IMR-90 (cell line): ENCODE results near the gene VPS8. TPM values are rescaled to one million over a fixed set of nuclear protein-coding genes. Genes with fewer than 3 reads are reported as not detected.

ENCODE experiments used
- ATAC-seq: fragments of 200-7000 bp; cut with Tn5 transposase; 2 replicates; pipeline ENCODE4 v1.9.1; 2020; ENCODE audit warnings: low read depth, mild to moderate bottlenecking, moderate library complexity
- BruUV-seq: library from RNA; stranded (reverse); fragments of 400-500 nt; replicated peaks from 2 replicates; lab custom pipeline; 2021; lab: Mats Ljungman, UMichigan
- CTCF ChIA-PET: fragments of 300-600 bp; formaldehyde crosslinking; extraction: SDS; loops from one replicate; lab custom pipeline; 2021; ENCODE audit warnings: antibody characterized with exemption; lab: Yijun Ruan, JAX
- POLR2A ChIA-PET: fragments of 300-600 bp; sonication (Branson Sonifier 250); formaldehyde crosslinking; loops from one replicate; lab custom pipeline; 2022; ENCODE audit warnings: antibody characterized with exemption; ENCODE audit not compliant: unreplicated experiment; lab: Charles Lee
- DNase-seq: peaks from one replicate; pipeline ENCODE4 v3.0.0; 2013
- H2AFZ ChIP-seq: replicated peaks from 2 replicates; pipeline ENCODE3; 2013; ENCODE audit warnings: low read length, mild to moderate bottlenecking; ENCODE audit not compliant: poor library complexity
- H2AK5ac ChIP-seq: 2 replicates; pipeline ENCODE4 v1.6.1; 2013; ENCODE audit warnings: low read depth, low read length, inconsistent platforms
- H2AK9ac ChIP-seq: replicated peaks from 2 replicates; pipeline ENCODE3; 2013; ENCODE audit warnings: mild to moderate bottlenecking, low read depth, low read length, moderate library complexity; ENCODE audit not compliant: poor library complexity
- H2BK120ac ChIP-seq: 2 replicates; pipeline ENCODE4 v1.6.1; 2013; ENCODE audit warnings: low read depth, low read length, inconsistent platforms
- H2BK15ac ChIP-seq: 3 replicates; pipeline ENCODE4 v1.6.1; 2013; ENCODE audit warnings: low read depth, low read length, inconsistent platforms
- H2BK20ac ChIP-seq: 2 replicates; pipeline ENCODE4 v1.6.1; 2013; ENCODE audit warnings: low read depth, mild to moderate bottlenecking, inconsistent platforms, low read length, moderate library complexity
- H2BK5ac ChIP-seq: 2 replicates; pipeline ENCODE4 v1.6.1; 2013; ENCODE audit warnings: mild to moderate bottlenecking, low read depth, low read length, inconsistent platforms; ENCODE audit not compliant: poor library complexity, severe bottlenecking
- H3K14ac ChIP-seq: replicated peaks from 2 replicates; pipeline ENCODE4 v1.6.1; 2013; ENCODE audit warnings: low read depth, low read length, inconsistent platforms
- H3K18ac ChIP-seq: 2 replicates; pipeline ENCODE4 v1.6.1; 2013; ENCODE audit warnings: low read depth, low read length, control low read depth
- H3K23ac ChIP-seq: 2 replicates; pipeline ENCODE4 v1.6.1; 2013; ENCODE audit warnings: low read depth, low read length, inconsistent platforms
- H3K27ac ChIP-seq: 2 replicates; pipeline ENCODE4 v1.5.1; 2013; ENCODE audit warnings: mild to moderate bottlenecking, control low read depth, low read length; ENCODE audit not compliant: insufficient read depth
- H3K27me3 ChIP-seq: 2 replicates; pipeline ENCODE4 v1.6.1; 2013; ENCODE audit warnings: low read length; ENCODE audit not compliant: control insufficient read depth, insufficient read depth
- H3K36me3 ChIP-seq: 2 replicates; pipeline ENCODE4 v1.6.1; 2013; ENCODE audit warnings: low read length, mixed read lengths; ENCODE audit not compliant: control insufficient read depth, insufficient read depth
- H3K4ac ChIP-seq: 2 replicates; pipeline ENCODE4 v1.6.1; 2013; ENCODE audit warnings: low read depth, low read length, inconsistent platforms
- H3K4me1 ChIP-seq: 2 replicates; pipeline ENCODE4 v1.6.1; 2013; ENCODE audit warnings: low read length, mixed read lengths; ENCODE audit not compliant: control insufficient read depth, insufficient read depth
- H3K4me2 ChIP-seq: 2 replicates; pipeline ENCODE4 v1.6.1; 2013; ENCODE audit warnings: low read depth, mild to moderate bottlenecking, control low read depth, low read length, moderate library complexity
- H3K4me3 ChIP-seq: 2 replicates; pipeline ENCODE4 v1.5.1; 2013; ENCODE audit warnings: low read depth, mild to moderate bottlenecking, control low read depth, low read length, moderate library complexity; ENCODE audit not compliant: insufficient read depth
- H3K56ac ChIP-seq: 2 replicates; pipeline ENCODE4 v1.6.1; 2013; ENCODE audit warnings: low read length, inconsistent platforms; ENCODE audit not compliant: insufficient read depth; ENCODE audit errors: extremely low read depth
- H3K79me1 ChIP-seq, 2 experiments: 2 replicates each; pipeline ENCODE4 v1.6.1; 2013; ENCODE audit warnings: low read length in 2 of 2, inconsistent platforms in 1 of 2, low read depth in 1 of 2
- H3K9ac ChIP-seq: 2 replicates; pipeline ENCODE4 v1.6.1; 2013; ENCODE audit warnings: low read depth, low read length, control low read depth
- H3K9me1 ChIP-seq: 2 replicates; pipeline ENCODE4 v1.6.1; 2013; ENCODE audit warnings: low read length, inconsistent platforms; ENCODE audit not compliant: insufficient read depth
- H3K9me3 ChIP-seq: 2 replicates; pipeline ENCODE4 v1.6.1; 2013; ENCODE audit warnings: low read length; ENCODE audit not compliant: control insufficient read depth, insufficient read depth
- H4K20me1 ChIP-seq: 2 replicates; pipeline ENCODE4 v1.6.1; 2013; ENCODE audit warnings: low read length, inconsistent platforms; ENCODE audit not compliant: insufficient read depth
- H4K5ac ChIP-seq: 2 replicates; pipeline ENCODE4 v1.6.1; 2013; ENCODE audit warnings: mild to moderate bottlenecking, low read depth, low read length, control low read depth
- H4K8ac ChIP-seq, 2 experiments: 2 replicates each; pipeline ENCODE4 v1.6.1; 2013; ENCODE audit warnings: low read depth in 2 of 2, low read length in 2 of 2, control low read depth in 1 of 2, inconsistent platforms in 1 of 2
- H4K91ac ChIP-seq: 2 replicates; pipeline ENCODE4 v1.6.1; 2013; ENCODE audit warnings: low read depth, low read length, inconsistent platforms; ENCODE audit not compliant: insufficient read depth
- BHLHE40 ChIP-seq: fragments of 150-350 bp; IDR thresholded peaks from 2 replicates; pipeline ENCODE4 v1.6.1; 2016; ENCODE audit warnings: mild to moderate bottlenecking, low read depth, low read length
- CEBPB ChIP-seq: IDR thresholded peaks from 2 replicates; pipeline ENCODE4 v1.6.1; 2012; ENCODE audit warnings: low read depth, low read length, improper control_type of control experiment
- CHD1 ChIP-seq: IDR thresholded peaks from 2 replicates; pipeline ENCODE4 v1.6.1; 2012; ENCODE audit warnings: low read depth, low read length, improper control_type of control experiment
- ELK1 ChIP-seq: fragments of 150-350 bp; IDR thresholded peaks from 2 replicates; pipeline ENCODE4 v1.6.1; 2016; ENCODE audit warnings: low read depth, mild to moderate bottlenecking, low read length, moderate library complexity, borderline replicate concordance
- FOS ChIP-seq: fragments of 150-350 bp; IDR thresholded peaks from 2 replicates; pipeline ENCODE4 v1.6.1; 2016; ENCODE audit warnings: low read depth, low read length
- MAFK ChIP-seq: IDR thresholded peaks from 2 replicates; pipeline ENCODE4 v1.6.1; 2012; ENCODE audit warnings: low read depth, low read length, improper control_type of control experiment
- MXI1 ChIP-seq: IDR thresholded peaks from 2 replicates; pipeline ENCODE4 v1.6.1; 2012; ENCODE audit warnings: low read depth, mild to moderate bottlenecking, low read length, moderate library complexity, borderline replicate concordance
- NFE2L2 ChIP-seq: fragments of 150-350 bp; IDR thresholded peaks from 2 replicates; pipeline ENCODE4 v1.6.1; 2016; ENCODE audit warnings: low read depth, mild to moderate bottlenecking, low read length
- POLR2A ChIP-seq: IDR thresholded peaks from 2 replicates; pipeline ENCODE4 v1.6.1; 2012; ENCODE audit warnings: mild to moderate bottlenecking, low read depth, low read length
- RAD21 ChIP-seq: IDR thresholded peaks from 2 replicates; pipeline ENCODE4 v1.6.1; 2012; ENCODE audit warnings: low read length, improper control_type of control experiment
- RCOR1 ChIP-seq: IDR thresholded peaks from 2 replicates; pipeline ENCODE4 v1.6.1; 2012; ENCODE audit warnings: mild to moderate bottlenecking, low read length, improper control_type of control experiment; ENCODE audit not compliant: insufficient replicate concordance
- RFX5 ChIP-seq: IDR thresholded peaks from 2 replicates; pipeline ENCODE4 v1.8.0; 2012; ENCODE audit warnings: low read depth, mild to moderate bottlenecking, low read length, moderate library complexity
- SMC3 ChIP-seq: fragments of 150-350 bp; IDR thresholded peaks from 2 replicates; pipeline ENCODE4 v1.6.1; 2016; ENCODE audit warnings: low read depth, mild to moderate bottlenecking, antibody characterized with exemption, low read length, moderate library complexity
- USF2 ChIP-seq: fragments of 150-350 bp; IDR thresholded peaks from 2 replicates; pipeline ENCODE4 v1.6.1; 2017; ENCODE audit warnings: mild to moderate bottlenecking, antibody characterized with exemption, low read length, low read depth
- WGBS, 2 experiments: methylation state at CpG; one replicate each; pipeline versions ENCODE4 v1.1.5 to v1.1.7; 2013; ENCODE audit warnings: missing lambda C conversion rate in 2 of 2; ENCODE audit not compliant: insufficient read length in 1 of 2; ENCODE audit errors: extremely low coverage in 2 of 2; 5-methylcytosine and 5-hydroxymethylcytosine counted together
- dilution Hi-C: fragments of 300-500 bp; cut with HindIII; formaldehyde crosslinking; loops from one replicate; pipeline ENCODE4 v1.14.3; 2018; ENCODE audit warnings: low sequenced_read_pairs; ENCODE audit not compliant: unreplicated experiment
- in situ Hi-C: fragments of 300-500 bp; cut with MboI; formaldehyde crosslinking; loops from 3 replicates; pipeline ENCODE4 v1.14.3; 2019; ENCODE audit warnings: low sequenced_read_pairs, inconsistent platforms, mixed read lengths
- intact Hi-C: fragments of 100-400 bp; cut with micrococcal nuclease; formaldehyde crosslinking; loops from 2 replicates; pipeline ENCODE4 v1.10.0; 2022
- polyA plus RNA-seq, 3 experiments: library from polyadenylated mRNA; depleted of rRNA; stranded (reverse); fragments of >200 nt; gene quantifications; 2 replicates each; pipeline ENCODE4 v1.2.3, GENCODE V29; 2012; ENCODE audit warnings: low replicate concordance in 1 of 3
- total RNA-seq: library from RNA; depleted of rRNA; stranded (reverse); fragments of >200 nt; gene quantifications from 2 replicates; pipeline ENCODE4 v1.2.3, GENCODE V29; 2012

Gene VPS8
- total and polyA plus RNA-seq, 2 of the 4 experiments (the other 2 are of a cell fraction) = 14.0 to 56.1 TPM

GRCh38 chr3:184811663-184811998, 335 bp upstream of the VPS8 start:
- H3K4ac ChIP-seq = peak overlapping the region; percentile 81; the same call in 1 of the 2 replicates
- peak overlapping the region; percentile 84; the same call in 1 of the 3 replicates for H2BK15ac ChIP-seq
- peak overlapping the region; percentile 65 for H2BK5ac ChIP-seq
- no peak overlapping the region for H3K27ac ChIP-seq
- H3K4me1 ChIP-seq = peaks cover 8% of the 10 kb centered on the region
- peak overlapping the region; percentile 90; the same call in 1 of the 2 replicates for H3K4me2 ChIP-seq
- H2AK9ac ChIP-seq = no peak overlapping the region
- peak overlapping the region; percentile 75; the same call in 1 of the 2 replicates for H3K18ac ChIP-seq
- ChIA-PET POLR2A (no interaction called here), CTCF (interaction anchor here (0.7 to 1.5 kb wide), 3 partner anchors 10 to 250 kb away, joined by 3 to 6 read pairs (median 5); partner anchors contain the start of gene EPHB3)
- dilution Hi-C loops (no loop called here), in situ Hi-C loops (no loop called here), intact Hi-C loops (no loop called here)
- TF ChIP-seq SMC3 (no peak), POLR2A (no peak), USF2 (no peak), CHD1 (no peak), MAFK (no peak), NFE2L2 (no peak), RCOR1 (no peak), MXI1 (no peak), RFX5 (no peak), RAD21 (no peak), FOS (no peak), CEBPB (no peak), BHLHE40 (no peak), ELK1 (no peak)
- peak overlapping the region; percentile 76; the same call in 1 of the 2 replicates for H4K91ac ChIP-seq
- no TSS peak for BruUV-seq
- H3K79me1 ChIP-seq = peaks cover 18 to 36% of the 10 kb centered on the region in 2 experiments
- no peak for DNase-seq
- H2AFZ ChIP-seq = peak overlapping the region; percentile 99
- peaks cover 11% of the 10 kb centered on the region; the same call in 1 of the 2 replicates for H4K20me1 ChIP-seq
- peak overlapping the region; percentile 48; the same call in 1 of the 2 replicates for H3K56ac ChIP-seq
- no peak overlapping the region for H2AK5ac ChIP-seq
- H3K36me3 ChIP-seq = no peaks in the 10 kb centered on the region
- no CpG with 5 or more reads among the region's 3 CpGs for WGBS, 2 experiments
- peaks cover 15% of the 10 kb centered on the region for H3K9me1 ChIP-seq
- H3K23ac ChIP-seq = peak overlapping the region; percentile 44; the same call in 1 of the 2 replicates
- ATAC-seq = no peak
- H3K27me3 ChIP-seq = no peaks in the 10 kb centered on the region
- peak overlapping the region; percentile 49; the same call in 1 of the 2 replicates for H3K9ac ChIP-seq
- H2BK20ac ChIP-seq = 0 out of 2 replicates have a peak overlapping the region, but pooled peaks have one; percentile 41
- peak overlapping the region; percentile 72 to 99 for H4K8ac ChIP-seq
- H4K5ac ChIP-seq = peak overlapping the region; percentile 87; the same call in 1 of the 2 replicates
- H3K9me3 ChIP-seq = no peaks in the 10 kb centered on the region
- peak overlapping the region; percentile 84 for H2BK120ac ChIP-seq
- peak overlapping the region; percentile 28; the same call in 1 of the 2 replicates for H3K4me3 ChIP-seq
- peak overlapping the region; percentile 90 for H3K14ac ChIP-seq
